ENCODE data around the gene HSF2.
A peak's percentile ranks its signal among the peaks of the same experiment; 100 is the strongest.

Gene HSF2

DNA sequence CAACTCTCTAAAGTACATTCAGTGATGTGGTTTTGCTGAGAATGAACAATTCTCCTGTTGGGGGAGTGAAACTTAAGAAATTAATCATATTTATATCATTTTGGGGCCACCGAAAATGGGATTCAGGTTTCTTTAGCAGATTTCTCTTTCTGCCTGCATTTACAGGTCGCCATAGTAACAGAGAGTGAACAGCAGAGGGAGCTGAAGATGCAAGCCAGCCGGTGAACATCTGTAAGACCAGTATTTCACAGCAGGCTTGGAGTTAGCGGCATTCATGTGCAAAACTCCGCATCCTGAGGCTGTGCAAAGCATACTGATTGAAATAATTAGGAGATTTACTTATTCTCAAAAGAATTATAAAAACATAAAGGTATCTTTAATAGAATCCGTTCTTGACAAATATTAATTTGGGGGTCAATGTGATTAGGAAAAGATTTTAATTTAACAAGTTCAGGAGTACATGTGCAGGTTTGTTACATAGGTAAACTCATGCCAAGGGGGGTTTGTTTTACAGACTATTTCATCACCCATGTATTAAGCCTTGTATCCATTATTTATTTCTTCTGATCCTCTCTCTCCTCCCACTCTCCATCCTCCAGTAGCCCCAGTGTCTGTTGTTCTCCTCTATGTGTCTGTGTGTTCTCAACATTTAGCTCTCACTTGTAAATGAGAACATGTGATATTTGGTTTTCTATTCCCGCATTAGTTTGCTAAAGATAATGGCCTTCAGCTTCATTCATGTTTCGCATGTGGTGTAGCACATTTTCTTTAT is 17.8 kb upstream of the HSF2 start:
- no peaks in the 10 kb centered on the region for H3K9me3 Mint-ChIP-seq
- peak; percentile 98 for ATAC-seq (replicated peaks)
- no peak overlapping the region for H3K27ac Mint-ChIP-seq
- peaks cover 0 to 1% of the 10 kb centered on the region in 2 donors for H3K4me1 Mint-ChIP-seq (ENCODE audit: low read depth in 2 of 2)
- H3K36me3 Mint-ChIP-seq (ENCODE audit: insufficient read depth) = no peaks in the 10 kb centered on the region
- peaks cover 6 to 8% of the 10 kb centered on the region in 2 donors for H3K27me3 Mint-ChIP-seq
- DNase-seq = peak; percentile 52 to 54 (median 53)
- no peak overlapping the region for H3K4me3 Mint-ChIP-seq

DNA sequence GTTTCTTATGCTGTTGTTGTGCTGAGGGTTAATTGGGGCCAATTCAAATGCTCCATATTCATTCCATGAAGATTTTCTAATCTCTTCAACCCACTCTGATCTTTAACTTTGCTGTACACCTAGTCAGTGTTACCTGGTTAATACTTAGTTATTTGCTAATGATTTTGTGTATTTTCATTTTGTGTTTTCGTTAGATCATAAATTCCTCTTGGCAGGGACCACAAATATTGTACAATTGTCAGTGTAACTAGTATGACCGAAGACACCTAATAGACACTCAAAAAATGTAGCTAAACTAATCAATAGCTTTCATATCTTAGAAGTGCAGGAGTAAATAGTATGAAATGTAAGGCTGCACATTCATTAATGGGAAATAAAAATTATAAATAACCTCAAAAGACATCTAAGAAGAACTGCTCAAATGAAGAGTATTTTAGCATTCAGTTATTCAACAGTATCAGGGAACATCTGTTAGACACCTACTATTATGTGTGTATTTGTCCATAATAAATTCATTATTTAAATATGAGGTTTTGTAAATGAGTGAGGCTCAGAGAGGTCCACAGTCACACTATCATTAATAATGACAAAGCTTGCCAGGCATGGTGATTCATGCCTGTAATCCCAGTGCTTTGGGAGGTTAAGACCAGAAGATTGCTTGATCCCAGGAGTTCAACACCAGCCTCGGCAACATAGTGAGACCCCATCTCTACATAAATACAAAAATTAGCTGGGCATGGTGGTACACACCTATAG is 13.4 kb upstream of the HSF2 start:
- ATAC-seq (replicated peaks) (no peak), DNase-seq (no peak)
- no peak overlapping the region for H3K4me3 Mint-ChIP-seq
- no peaks in the 10 kb centered on the region for H3K4me1 Mint-ChIP-seq (ENCODE audit: low read depth in 2 of 2)
- H3K27me3 Mint-ChIP-seq = peaks cover 6 to 19% of the 10 kb centered on the region in 2 donors
- no peak overlapping the region for H3K27ac Mint-ChIP-seq
- H3K36me3 Mint-ChIP-seq (ENCODE audit: insufficient read depth) = no peaks in the 10 kb centered on the region
- H3K9me3 Mint-ChIP-seq = no peaks in the 10 kb centered on the region

DNA sequence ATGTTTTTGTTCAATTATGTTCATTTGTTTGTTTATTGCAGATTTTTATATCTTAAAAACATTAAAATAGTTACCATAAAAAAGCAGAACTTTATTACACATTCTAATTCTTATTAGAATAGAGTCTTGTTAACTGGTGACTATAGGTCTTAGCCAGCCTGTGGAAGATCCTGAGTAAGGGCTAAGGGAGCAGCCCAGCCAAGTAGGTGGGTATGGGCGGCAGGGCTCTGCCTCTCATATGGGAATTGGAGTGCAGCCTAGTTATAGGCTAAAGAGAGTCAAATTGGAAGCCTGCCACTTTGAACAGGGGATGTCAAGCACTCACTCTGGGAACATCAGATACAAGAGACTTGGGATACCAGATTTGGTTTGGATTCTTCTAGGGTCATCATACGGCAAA is 10.5 kb upstream of the HSF2 start:
- H3K9me3 Mint-ChIP-seq = no peaks in the 10 kb centered on the region
- no peak overlapping the region for H3K4me3 Mint-ChIP-seq
- H3K4me1 Mint-ChIP-seq (ENCODE audit: low read depth in 2 of 2) = no peaks in the 10 kb centered on the region
- H3K27me3 Mint-ChIP-seq = peaks cover 6 to 19% of the 10 kb centered on the region in 2 donors
- H3K36me3 Mint-ChIP-seq (ENCODE audit: insufficient read depth) = no peaks in the 10 kb centered on the region
- H3K27ac Mint-ChIP-seq = no peak overlapping the region
- DNase-seq (no peak), ATAC-seq (replicated peaks) (no peak)

DNA sequence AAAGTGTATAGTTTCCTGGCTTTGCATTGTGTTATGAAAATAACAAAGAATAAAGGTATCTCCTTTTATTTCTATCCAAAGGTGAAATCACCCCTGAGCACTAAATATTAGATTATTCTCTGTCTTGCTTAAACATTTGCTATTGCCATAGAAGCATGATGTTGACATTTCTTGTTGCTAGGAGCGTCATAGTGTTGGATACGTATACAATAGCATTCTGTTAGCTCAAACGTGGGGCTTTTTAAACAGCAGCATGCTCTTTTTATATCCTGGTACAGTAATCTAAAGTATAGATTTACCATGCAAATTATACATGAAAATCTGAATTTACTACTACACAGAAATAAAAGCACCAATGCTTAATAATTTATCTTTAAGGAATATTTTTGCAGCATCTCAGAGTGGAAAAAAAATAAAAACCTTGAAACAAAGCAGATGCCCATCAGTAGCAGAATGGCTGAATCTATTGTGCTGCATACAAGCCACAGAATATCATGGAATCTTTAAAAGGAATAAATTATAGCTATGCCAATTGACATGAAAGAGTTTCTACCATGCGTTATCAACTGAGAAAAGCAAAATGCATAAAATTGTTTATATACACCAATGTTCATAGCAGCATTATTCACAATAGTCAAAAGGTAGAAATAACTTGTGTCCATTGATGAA is 9.6 kb upstream of the HSF2 start:
- Mint-ChIP-seq H3K4me1 (ENCODE audit: low read depth in 2 of 2) (no peaks in the 10 kb centered on the region), H3K27ac (no peak overlapping the region), H3K9me3 (no peaks in the 10 kb centered on the region), H3K36me3 (ENCODE audit: insufficient read depth) (no peaks in the 10 kb centered on the region), H3K4me3 (no peak overlapping the region), H3K27me3 (peaks cover 6 to 19% of the 10 kb centered on the region in 2 donors)
- no peak for DNase-seq
- ATAC-seq (replicated peaks) = no peak

DNA sequence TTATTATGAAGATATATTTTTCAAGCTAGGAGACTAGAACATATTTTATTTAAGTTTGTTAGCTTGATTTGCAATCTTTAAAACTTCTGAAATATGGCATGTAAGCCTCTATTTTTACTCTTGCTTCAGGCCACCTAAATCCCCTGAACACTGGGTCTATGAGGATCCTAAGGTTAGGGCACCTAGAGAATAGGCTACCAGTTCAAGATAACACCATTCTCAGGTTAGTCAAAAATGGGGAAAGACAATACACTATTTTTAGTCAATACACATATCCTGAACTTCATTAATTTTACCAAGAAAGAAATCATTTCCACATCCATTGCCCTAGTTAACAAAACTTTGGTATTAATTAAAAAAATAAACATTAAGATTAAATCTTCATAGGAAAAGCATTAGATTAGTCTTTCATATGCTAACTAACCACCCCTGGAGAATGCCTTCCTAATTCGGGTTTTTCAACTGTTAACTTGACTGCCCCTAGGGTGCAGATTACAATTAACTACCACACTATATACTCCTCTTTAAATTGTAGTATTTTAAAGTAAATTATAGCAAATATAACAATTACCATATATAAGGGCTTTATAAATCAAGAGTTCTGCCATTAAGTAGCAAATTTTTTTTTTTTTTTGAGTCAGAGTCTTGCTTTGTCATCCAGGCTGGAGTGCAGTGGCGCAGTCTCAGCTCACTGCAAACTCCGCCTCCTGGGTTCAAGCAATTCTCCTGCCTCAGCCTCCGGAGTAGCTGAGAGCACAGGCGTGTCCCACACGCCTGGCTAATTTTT is 6.7 kb upstream of the HSF2 start:
- no peak for DNase-seq
- H3K9me3 Mint-ChIP-seq = no peaks in the 10 kb centered on the region
- no peak overlapping the region for H3K4me3 Mint-ChIP-seq
- ATAC-seq (replicated peaks) = no peak
- H3K4me1 Mint-ChIP-seq (ENCODE audit: low read depth in 2 of 2) = no peaks in the 10 kb centered on the region
- no peak overlapping the region for H3K27ac Mint-ChIP-seq
- peaks cover under 1 to 11% of the 10 kb centered on the region in 2 donors for H3K27me3 Mint-ChIP-seq
- no peaks in the 10 kb centered on the region for H3K36me3 Mint-ChIP-seq (ENCODE audit: insufficient read depth)

DNA sequence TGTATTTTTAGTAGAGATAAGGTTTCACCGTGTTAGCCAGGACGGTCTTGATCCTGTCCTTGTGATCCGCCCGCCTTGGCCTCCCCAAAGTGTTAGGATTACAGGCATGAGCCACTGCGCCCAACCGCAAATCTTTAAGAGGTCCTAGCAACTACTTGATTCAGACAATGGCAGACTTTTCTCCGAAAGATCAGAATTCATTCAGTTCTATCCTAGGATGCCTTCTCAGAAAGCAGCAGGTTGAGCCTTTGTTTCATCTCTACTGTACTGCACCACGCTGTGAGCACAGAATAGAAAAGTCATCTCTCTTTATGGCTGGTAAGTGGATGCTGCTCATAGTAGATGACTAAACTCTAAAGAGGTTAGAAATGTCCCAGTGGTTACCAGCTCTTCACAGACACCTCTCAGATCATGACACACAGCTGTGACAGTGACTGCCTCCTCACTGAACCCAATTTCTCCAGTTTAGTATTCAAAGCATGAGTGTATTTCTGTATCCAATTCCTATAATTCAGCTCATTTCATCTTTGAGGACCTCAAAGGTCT is 6.0 kb upstream of the HSF2 start:
- Mint-ChIP-seq H3K27ac (no peak overlapping the region), H3K9me3 (no peaks in the 10 kb centered on the region), H3K4me1 (ENCODE audit: low read depth in 2 of 2) (no peaks in the 10 kb centered on the region), H3K36me3 (ENCODE audit: insufficient read depth) (no peaks in the 10 kb centered on the region), H3K27me3 (peaks cover 0 to 9% of the 10 kb centered on the region in 2 donors), H3K4me3 (no peak overlapping the region)
- ATAC-seq (replicated peaks) (no peak), DNase-seq (no peak)

DNA sequence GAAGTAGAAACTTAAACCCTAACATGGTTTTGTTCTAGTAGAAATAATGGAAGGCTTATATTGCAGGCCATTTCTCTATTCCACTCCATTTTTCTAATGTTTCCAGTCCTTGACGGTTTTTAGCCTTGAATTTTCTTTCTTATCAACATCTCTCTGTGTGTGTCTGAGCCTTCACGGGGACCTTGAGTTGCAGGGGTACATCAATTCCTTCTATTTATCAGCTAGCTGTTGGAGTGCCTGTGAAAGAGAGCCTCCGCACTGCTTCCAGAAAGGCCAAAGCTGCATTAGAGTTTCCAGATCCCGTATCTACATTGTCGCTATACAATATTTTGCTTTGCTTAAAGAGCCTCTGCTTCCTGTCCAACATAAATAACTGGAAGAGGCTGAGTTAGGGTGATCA is 5.4 kb upstream of the HSF2 start:
- Mint-ChIP-seq H3K9me3 (no peaks in the 10 kb centered on the region), H3K27ac (no peak overlapping the region), H3K27me3 (peaks cover 0 to 4% of the 10 kb centered on the region in 2 donors), H3K4me1 (ENCODE audit: low read depth in 2 of 2) (no peaks in the 10 kb centered on the region), H3K36me3 (ENCODE audit: insufficient read depth) (no peaks in the 10 kb centered on the region), H3K4me3 (no peak overlapping the region)
- ATAC-seq (replicated peaks) (no peak), DNase-seq (no peak)

DNA sequence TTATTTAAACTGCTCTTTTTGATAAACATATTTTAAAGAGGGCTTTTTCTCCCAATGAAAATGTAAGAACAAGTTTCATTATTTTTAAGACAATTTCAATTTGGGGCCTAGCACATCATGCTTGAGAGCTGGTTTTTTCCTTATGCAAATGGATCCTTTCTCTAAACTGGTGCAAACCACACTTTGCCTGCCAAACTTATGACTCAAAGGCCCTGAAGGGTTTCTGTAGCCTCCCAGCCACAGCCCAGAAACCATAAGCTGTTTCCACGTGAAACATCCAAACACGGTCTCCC is 451 bp upstream of the HSF2 start:
- peak overlapping the region; percentile 98 to 99 for H3K4me3 Mint-ChIP-seq
- H3K36me3 Mint-ChIP-seq (ENCODE audit: insufficient read depth) = peaks cover 4% of the 10 kb centered on the region
- no peaks in the 10 kb centered on the region for H3K27me3 Mint-ChIP-seq
- H3K9me3 Mint-ChIP-seq = no peaks in the 10 kb centered on the region
- H3K4me1 Mint-ChIP-seq (ENCODE audit: low read depth in 2 of 2) = peaks cover 15 to 22% of the 10 kb centered on the region in 2 donors
- peak overlapping the region; percentile 76 to 95 for H3K27ac Mint-ChIP-seq
- ATAC-seq (replicated peaks) (no peak), DNase-seq (no peak)

DNA sequence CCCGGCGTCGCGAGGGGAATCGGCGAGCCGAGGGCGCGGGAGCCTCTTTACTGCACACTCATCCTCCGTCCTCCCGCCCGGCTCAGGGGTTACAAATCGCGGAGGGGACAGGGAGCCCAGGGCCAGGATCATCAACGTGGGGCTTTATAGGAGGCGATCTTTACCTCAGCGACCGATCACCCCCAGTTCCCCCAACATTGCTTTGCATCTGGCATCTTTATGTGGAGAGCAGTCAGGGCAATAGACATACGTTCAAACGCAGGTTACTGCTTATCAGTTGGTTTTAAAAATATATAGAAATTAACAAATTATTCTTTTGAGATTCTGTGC is 634 bp downstream of the HSF2 start:
- Mint-ChIP-seq H3K27me3 (no peaks in the 10 kb centered on the region), H3K9me3 (no peaks in the 10 kb centered on the region), H3K36me3 (ENCODE audit: insufficient read depth) (peaks cover 4% of the 10 kb centered on the region), H3K4me1 (ENCODE audit: low read depth in 2 of 2) (peaks cover 17 to 23% of the 10 kb centered on the region in 2 donors), H3K27ac (peak overlapping the region; percentile 95 to 97), H3K4me3 (peak overlapping the region; percentile 98 to 99)
- no peak for ATAC-seq (replicated peaks)
- no peak for DNase-seq

DNA sequence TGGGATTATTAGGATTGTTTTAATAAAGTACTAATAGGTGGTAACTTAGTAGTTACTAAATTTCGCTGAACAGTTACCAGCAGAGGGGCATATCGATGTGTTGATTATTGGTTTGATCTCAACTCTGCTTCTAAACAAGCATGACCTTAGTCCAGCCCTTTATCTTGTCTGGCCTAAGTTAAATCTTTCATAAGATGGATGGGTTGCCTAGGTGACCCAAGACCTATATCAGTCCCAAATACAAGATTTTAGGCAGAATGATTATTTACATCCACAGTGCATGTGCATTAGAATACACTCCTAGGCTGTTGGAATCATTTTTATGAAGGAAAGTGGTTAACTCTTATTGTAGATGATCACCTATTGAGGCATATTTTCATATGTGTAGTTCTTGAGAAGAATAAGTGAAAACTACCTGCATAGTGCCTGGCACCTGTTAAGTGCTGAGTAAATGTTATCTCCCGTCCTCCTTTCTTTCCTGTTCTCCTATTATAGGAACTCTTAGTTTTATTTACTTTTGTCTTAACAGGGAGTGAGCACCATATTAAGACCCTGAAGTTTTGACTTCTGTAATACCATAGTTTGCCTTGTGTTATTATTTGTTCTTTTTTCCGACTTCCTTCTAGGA is 1.1 kb downstream of the HSF2 start:
- peaks cover 17 to 23% of the 10 kb centered on the region in 2 donors for H3K4me1 Mint-ChIP-seq (ENCODE audit: low read depth in 2 of 2)

DNA sequence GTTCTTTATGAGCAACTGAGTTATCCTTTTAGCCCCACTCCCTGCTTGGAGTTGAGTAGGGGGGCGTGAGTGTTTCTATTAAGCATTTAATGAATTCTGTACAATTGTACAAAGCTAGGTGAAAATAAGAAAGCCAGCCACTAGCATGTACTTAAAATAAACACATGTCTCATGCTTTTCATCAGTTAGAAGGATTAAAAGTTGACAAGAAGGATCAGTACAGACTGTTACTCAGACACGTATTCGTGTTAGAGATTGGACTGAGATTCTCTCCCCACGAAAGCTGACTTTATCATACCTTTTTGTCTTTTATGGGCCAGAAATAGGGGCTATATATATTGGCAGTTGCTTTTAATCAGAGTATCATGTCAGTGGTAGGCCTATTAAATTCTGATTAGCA is 1.7 kb downstream of the HSF2 start:
- Mint-ChIP-seq H3K4me1 (ENCODE audit: low read depth in 2 of 2) (peaks cover 18 to 26% of the 10 kb centered on the region in 2 donors), H3K4me3 (peak overlapping the region; percentile 98 to 99), H3K9me3 (no peaks in the 10 kb centered on the region), H3K27ac (peak overlapping the region in 1 of 2 donors; percentile 45), H3K36me3 (ENCODE audit: insufficient read depth) (peaks cover 4% of the 10 kb centered on the region), H3K27me3 (no peaks in the 10 kb centered on the region)
- DNase-seq (no peak), ATAC-seq (replicated peaks) (no peak)

More for the DNA sequence above, 1.1 kb downstream of the HSF2 start:
- peaks cover 4% of the 10 kb centered on the region for H3K36me3 Mint-ChIP-seq (ENCODE audit: insufficient read depth)
- H3K27me3 Mint-ChIP-seq = no peaks in the 10 kb centered on the region
- H3K4me3 Mint-ChIP-seq = peak overlapping the region; percentile 98 to 99
- ATAC-seq (replicated peaks) (no peak), DNase-seq (no peak)
- peak overlapping the region; percentile 95 to 97 for H3K27ac Mint-ChIP-seq
- no peaks in the 10 kb centered on the region for H3K9me3 Mint-ChIP-seq

DNA sequence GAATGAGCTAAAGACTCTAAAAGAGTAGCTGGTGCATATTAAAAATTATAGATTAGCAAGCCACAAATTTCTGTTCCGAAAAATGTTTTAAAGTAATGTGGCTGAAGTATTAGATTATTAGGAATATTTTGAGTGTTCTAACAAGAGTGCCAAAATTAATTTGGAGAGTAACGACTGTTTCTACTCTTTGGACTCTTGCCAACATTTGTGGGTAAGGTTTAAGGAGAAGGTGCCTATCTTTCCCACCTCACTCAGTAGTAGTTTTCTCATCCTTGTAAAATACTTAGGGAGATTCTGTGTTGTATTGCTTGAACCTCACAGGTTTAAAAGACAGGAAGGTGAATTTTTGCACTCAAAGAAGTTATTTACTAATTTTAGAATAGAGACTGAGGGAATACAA is 5.0 kb downstream of the HSF2 start:
- DNase-seq (no peak), ATAC-seq (replicated peaks) (no peak)
- H3K4me3 Mint-ChIP-seq = no peak overlapping the region
- H3K4me1 Mint-ChIP-seq (ENCODE audit: low read depth in 2 of 2) = peaks cover 31 to 55% of the 10 kb centered on the region in 2 donors
- peaks cover 4% of the 10 kb centered on the region for H3K36me3 Mint-ChIP-seq (ENCODE audit: insufficient read depth)
- no peaks in the 10 kb centered on the region for H3K9me3 Mint-ChIP-seq
- no peaks in the 10 kb centered on the region for H3K27me3 Mint-ChIP-seq
- no peak overlapping the region for H3K27ac Mint-ChIP-seq

DNA sequence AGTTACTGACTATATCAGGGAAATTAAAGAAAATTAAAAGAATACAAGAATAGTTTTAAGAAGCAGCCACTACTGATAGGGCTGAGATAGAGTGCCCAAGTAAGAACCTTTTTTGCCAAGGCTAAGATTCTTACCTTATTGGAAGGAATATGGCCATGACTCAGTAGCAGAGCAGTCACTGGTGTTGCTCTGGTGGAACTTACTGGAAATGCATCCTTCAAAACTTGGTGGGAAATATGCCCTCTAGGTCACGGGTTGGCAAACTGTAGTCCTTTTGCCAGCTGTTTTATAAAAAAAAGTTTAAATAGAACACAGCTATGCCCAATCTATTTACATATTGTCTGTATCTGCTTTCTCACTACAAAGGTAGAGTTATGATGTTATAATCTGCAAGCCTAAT is 6.0 kb downstream of the HSF2 start:
- ATAC-seq (replicated peaks) (no peak), DNase-seq (no peak)
- no peaks in the 10 kb centered on the region for H3K36me3 Mint-ChIP-seq (ENCODE audit: insufficient read depth)
- H3K27me3 Mint-ChIP-seq = no peaks in the 10 kb centered on the region
- no peak overlapping the region for H3K27ac Mint-ChIP-seq
- H3K4me3 Mint-ChIP-seq = no peak overlapping the region
- peaks cover 31 to 57% of the 10 kb centered on the region in 2 donors for H3K4me1 Mint-ChIP-seq (ENCODE audit: low read depth in 2 of 2)
- no peaks in the 10 kb centered on the region for H3K9me3 Mint-ChIP-seq

Measured in effector memory CD8-positive, alpha-beta T cell (primary cell).